ENCODE results near the gene SMYD5.
"Not testable (repeated sequence)": the region's sequence is repeated elsewhere in the genome, so short reads cannot be mapped to it uniquely, and the experiment has no call there.

SMYD5 gene

DNA sequence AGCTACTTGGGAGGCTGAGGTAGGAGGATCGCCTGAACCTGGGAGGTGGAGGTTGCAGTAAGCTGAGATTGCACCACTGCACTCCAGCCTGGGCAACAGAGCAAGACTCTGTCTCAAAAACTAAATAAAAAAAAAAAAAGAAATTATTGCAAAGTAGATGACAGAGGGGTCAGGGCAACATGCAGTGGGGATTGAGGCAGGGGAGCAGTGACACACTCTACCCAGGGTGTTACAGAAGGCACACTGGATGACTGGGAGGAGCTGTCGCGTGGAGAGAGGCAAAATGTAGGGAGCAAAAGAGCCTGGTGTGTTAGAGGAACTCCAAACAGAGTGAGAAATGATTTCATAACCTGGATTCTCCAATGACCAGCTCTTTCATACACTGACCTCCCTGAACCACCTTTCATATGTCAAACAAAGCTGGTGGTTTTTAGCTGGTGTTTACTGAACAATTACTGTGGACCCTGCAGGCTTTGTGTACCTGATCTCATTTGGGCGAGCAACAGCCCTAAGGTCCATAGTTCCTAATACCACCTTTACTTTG lies 48.1 kb downstream of the SMYD5 start:
- no peak for DNase-seq

DNA sequence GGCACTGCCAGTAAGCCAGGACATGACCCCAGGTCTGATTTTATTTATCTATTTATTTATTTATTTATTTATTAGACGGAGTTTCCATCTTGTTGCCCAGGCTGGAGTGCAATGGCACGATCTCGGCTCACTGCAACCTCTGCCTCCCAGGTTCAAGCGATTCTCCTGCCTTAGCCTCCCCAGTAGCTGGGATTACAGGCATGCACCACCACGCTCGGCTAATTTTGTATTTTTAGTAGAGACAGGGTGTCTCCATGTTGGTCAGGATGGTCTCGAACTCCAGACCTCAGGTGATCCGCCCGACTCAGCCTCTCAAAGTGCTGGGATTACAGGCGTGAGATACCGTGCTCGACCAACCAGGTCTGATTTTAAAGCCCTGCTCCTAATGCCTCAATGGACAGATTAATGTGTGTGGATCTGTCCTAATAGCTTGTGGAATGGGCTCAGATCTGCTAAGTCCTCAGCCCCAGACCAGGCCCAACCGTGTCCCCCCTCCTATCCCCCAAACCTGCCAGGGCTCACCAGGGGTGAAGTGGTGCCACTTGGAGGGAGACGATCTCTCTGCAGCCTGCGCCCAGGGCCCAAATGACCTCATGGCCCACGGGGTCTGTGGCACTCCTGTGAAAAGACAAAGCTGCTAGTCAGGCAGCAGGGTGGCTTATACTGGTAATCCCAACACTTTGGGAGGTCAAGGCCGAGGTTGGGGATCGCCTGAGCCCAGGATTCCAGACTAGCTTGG lies 48.8 kb downstream of the SMYD5 start:
- DNase-seq, result not testable (repeated sequence)

DNA sequence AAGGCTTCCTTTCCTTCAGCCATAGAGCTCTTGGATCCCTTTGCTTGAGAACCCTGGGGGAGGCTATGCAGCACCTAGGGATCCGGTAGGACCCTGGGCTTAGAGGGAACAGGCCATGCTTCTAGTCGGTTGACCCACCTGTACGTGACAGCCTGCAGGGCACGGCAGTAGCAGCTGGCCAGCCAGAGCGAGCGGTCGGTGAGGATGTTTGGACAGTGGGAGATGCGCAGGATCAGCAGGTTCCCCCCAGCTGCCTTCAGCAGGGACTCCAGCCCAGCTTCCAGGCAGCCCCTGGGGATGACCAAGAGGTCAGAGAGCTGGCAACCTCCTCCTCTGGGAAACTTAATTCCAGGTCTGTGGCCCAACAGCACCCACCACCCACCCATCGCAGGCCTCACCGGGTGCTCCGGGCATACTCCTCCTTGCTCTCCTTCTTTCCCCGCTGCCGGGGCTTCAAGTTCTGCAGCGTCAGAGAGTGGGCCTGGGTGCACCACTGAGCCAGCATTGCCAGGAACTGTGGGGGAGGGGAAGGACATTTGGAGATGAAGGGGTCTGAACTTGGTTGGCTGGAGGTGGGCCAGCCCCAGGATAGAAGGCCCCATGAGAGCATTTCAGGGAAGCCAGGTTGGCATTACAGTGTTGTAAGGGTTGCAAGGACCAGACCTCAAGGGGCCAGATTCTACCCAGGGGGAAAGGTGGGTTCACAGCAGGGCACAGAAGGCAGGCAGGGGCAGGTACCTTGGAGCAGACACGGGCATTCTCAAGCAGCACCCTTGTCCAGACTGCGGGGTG lies 49.7 kb downstream of the SMYD5 start:
- no peak for DNase-seq

DNA sequence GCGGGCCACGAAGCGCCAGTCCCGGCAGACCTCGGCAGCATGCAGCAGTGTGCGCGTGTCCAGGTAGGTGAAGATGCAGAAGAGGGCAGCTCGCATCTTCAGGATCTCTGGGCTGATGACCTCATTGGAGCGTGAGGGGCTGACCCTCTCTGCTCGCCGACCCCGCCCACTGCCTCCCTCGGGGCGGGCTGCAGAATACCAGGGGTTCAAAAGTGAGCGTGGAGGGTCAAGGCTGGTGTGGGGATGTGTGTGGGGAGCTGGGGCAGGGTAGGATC lies 50.2 kb downstream of the SMYD5 start:
- DNase-seq, result no peak

DNA sequence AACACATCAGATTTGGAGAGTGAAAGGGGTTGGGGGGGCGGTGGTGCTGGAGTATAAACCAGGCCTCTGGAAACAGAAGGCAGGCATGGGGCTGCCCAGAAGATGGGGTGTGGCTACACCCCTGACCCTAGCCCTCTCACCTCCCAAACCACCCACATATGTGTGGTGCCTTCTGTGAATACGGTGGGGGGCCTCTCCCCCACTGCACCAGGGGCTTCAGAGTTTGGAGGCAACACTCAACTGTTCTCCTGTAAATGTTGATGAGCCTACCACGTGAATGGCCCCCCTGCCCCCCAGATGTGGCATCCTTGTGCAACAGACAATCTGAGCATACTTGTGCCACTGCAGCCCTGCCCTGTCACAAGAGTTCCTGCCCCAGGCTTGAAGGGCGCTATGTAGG lies 50.7 kb downstream of the SMYD5 start:
- DNase-seq, result no peak

DNA sequence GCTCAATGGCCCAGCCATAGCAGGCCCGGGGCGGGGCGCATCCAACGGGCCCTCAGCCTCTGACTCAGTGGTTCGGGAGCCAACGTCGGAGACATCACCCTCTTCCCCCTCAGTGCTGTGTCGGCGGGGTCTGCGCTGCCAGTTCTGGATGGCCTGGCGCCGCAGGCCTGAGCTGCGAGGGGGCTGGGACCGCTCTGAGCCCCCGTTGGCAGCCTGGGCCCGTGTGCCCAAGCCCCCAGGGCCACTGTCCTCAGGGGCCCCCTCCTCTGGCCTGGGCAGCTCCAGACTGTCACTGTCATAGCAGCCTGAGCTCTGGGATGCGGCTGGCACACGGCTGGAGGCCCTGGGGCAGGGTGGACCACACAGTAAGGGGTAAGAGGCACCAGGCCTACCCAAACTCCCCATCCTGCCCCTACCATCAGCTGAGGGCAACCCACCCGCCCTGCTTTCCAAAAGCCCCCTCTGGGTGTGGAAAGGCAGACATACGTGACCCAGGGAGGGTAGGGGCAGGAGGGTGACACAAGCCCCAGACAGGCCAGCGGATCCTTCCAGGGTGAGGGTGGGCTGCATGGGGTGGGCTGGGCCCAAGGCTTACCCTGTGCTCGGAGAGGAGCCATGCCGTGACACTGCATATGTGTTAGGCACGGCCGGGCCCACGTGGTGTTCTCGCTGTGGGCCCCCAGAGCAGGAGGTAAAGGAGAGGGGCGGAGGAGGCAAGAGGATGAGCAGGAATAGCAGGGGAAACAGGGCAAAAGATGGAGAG lies 51.4 kb downstream of the SMYD5 start:
- no peak for DNase-seq

DNA sequence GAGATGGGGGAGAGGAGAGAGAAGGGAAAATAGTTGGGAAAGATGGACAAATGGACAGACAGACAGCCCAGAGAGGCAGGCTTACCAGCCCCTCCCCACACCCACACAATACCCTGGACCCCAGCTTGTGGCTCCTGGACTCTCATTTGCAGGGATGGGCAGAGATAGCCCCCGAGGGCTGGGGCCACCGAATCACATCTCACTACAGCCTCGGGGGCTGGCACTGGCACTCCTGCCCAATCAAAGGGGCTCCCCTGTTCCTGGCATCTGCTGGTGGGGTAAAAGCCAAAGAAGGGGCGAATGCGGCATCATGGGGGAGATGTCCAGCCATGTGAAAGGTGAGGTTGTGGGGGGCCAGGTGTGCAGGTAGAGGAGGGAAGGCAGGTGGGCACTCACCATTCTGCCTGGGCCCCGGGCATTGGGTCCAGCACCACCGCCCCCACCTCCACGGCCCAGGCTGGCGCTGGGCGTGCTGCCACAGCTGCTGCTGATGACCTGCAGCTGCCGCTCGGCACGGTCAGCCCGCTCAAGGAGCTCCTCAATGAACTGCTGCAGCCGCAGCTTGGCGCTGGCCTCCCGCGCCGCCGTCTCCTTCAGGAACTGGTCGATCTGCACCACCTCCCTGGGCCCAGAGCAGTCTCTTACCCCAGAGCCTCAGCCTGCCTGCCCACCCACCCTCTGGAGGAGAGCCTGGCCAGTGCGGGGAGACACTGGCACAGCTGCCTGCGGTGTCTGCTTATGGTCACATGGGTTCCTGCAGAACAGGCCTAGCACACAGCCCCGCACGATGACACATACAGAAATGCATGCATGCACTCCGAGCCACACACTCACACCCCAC lies 52.2 kb downstream of the SMYD5 start:
- no peak for DNase-seq

DNA sequence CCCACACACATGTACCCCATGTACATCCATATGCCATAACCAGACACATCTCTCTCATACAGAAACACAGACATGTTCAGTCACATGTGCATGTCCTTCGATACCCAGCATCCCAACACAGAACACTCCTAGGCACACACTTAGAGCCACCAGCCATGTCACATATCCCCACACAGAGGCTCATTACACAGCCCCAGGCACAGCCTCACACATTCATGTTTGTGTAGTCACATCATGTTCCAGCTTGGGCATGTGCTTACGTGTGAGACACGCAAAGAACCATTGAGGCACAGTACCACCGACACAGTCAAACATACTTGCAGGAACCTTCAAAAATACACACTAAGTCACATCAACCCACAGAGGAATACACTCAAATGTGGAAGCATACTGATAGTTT lies 53.0 kb downstream of the SMYD5 start:
- DNase-seq, result no peak

DNA sequence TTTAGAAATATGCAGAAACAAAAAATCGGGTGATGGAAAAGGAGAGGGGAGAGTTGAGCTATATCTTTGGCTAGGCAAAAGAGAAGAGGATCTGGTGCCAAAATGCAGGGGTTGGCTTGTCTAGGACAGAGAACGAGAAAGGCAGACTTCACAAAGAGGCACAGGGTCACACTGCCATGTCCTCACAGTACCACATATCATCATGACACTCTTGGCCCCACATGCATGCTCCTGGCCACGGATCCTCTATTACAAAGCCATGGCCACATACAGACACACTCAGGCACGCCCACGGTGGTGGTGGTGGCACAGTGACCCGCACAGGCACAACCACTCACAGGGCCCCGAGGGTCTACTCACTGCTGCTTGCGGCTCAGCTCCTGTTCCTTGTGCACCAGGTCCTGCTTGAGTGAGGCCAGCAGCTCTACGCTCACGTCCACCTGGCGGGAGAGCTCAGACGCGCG lies 54.4 kb downstream of the SMYD5 start:
- no peak for DNase-seq

DNA sequence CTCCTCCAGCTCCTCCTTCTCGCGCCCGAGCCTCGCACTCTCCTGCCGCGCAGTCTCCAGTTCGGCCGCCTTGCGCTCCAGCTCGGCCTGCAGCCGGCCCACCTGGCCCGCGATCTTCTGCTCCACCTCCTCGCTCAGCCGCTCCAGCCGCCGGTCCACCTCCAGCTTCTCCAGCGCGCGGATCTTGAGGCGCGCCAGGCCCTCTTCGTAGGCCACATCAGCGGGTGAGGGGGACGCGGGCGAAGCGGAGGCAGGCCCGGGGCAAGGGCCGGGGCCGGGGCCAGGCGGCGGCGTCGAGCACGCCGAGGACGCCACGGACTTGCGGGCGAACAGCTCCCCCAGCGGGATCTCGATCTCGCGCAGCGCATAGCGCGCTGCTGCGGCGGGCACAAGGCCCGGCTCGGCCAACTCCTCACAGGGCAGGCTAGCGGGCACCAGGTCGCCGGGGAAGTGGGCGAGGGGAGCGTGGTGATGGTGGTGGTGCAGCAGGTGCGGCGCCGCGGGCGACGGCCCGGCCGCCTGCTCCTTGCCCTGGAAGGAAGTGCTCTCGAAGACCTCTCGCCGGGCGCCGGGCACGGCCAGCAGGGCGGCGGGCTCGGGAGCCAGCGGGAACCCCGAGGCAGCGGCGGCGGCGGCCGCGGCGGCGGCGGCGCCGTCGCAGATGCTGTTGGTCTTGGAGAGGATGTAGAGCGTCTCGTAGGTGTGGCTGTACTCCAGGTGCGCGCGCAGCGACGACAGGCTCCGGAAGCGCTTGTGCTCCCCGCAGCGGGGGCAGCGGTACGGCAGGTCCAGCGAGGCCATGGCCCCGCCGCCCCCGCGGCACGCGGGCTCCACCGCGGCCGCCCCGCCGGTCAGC lies 55.0 kb downstream of the SMYD5 start:
- peak; percentile 86 to 91 for DNase-seq

DNA sequence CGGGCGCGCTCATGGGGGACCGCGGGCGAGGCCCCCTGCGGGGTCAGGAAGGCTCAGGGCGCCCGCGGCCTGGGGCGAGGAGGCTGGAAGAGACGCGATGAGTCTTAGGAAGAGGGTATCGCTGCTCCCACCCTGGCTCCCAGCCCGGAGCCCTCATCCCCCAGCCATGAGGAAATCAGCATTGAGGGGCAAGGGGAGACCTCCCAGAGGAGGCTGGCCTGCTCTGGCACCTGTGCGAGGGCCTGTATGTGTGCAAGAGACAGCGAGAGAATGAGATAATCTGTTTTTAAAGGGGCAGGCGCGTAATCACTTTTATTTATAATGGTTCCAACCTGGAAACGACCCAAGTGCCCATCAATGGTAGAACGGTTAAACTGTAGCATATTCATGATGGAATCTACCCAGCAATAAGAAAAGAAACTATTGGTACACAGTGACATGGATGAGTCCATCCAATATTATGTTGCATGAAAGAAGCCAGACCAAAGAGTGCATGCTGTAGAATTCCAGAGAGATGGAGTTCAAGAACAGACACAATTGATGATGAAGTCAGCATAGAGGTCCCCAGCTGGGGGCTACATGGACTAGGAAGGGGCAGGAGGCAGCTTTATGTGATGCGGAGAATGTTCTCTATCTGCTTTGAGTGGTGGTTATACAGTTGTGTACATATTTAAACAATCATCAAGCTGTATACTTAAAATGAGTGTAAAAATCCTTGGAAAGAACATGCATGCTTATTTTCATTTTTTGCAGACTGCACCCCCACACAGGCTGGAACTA lies 55.8 kb downstream of the SMYD5 start:
- DNase-seq, result no peak

DNA sequence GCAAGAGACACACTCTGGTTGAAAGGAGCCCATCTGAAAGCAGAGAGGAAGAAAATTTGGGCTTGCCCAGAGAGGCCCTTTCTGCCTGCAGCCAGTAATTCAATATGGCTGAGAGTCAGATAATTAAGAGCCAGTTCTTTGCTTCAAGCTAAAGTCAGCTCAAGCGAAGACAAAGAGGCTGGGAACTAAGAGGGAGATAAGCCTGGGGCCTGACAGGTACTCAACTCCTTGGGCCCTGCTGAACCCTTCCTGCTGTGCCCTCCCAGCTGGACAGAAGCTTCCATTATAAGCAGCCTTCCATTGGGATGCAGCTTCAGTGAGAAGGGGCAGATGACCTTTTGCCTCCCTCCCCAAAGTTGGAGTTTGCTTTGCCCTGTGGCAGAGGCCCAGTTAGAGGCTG lies 58.2 kb downstream of the SMYD5 start:
- DNase-seq, result no peak

All from NCI-H1930 (cell line).